ENCODE results near the gene BCKDHA. TPM values are rescaled to one million over a fixed set of nuclear protein-coding genes. Genes with fewer than 3 reads are reported as not detected.

BCKDHA gene
- polyA plus RNA-seq, 3 donors, result 28.6 to 45.9 (median 43.9) TPM

DNA sequence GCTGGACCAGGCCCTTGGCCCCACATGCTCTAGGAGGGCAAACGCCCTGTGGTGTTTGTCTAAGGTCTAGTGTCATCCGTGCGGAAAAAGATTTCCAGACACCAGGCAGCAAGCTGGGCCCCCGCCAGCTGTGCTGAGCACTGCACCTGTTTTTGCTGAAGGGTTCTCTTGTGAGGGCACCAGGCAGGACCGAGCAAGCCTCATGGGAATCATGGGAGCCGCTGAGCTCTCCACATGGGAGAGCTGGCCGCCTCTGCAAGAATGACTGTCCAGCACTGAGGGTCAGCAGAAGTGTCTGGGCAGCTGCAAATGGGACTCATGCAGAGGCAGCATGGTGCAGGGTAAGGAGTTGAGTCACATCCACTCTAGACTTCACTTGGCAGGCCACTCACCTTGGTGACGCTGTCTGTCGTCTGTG lies 17.5 kb downstream of the BCKDHA start:
- no peak for DNase-seq (ENCODE audit: extremely low read depth in 1 of 11, low read depth in 9 of 11, low spot score in 4 of 11)

DNA sequence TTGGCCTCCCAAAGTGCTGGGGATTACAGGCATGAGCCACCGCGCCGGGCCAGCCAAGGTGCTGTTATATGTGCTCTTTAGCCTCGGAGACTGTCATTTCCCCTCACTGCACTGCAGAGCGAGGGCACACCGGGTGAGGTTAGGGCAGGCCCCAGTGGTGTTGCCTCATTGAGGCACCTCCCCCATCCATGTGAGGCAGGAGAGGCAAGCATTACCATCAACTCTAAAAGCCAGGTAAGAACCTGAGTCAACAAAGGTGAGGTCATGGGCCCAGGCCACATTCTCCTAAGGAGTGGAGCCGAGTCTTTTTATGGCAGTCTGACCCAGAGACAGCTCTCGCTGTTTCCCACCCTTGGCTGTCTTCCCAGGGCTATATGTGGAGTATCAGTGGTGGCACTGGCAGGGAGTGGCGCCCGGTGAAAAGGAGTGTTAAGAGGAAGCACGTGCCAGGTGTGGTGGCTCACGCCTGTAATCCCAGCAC lies 18.6 kb downstream of the BCKDHA start:
- DNase-seq (ENCODE audit: extremely low read depth in 1 of 11, low read depth in 9 of 11, low spot score in 4 of 11), result no peak

DNA sequence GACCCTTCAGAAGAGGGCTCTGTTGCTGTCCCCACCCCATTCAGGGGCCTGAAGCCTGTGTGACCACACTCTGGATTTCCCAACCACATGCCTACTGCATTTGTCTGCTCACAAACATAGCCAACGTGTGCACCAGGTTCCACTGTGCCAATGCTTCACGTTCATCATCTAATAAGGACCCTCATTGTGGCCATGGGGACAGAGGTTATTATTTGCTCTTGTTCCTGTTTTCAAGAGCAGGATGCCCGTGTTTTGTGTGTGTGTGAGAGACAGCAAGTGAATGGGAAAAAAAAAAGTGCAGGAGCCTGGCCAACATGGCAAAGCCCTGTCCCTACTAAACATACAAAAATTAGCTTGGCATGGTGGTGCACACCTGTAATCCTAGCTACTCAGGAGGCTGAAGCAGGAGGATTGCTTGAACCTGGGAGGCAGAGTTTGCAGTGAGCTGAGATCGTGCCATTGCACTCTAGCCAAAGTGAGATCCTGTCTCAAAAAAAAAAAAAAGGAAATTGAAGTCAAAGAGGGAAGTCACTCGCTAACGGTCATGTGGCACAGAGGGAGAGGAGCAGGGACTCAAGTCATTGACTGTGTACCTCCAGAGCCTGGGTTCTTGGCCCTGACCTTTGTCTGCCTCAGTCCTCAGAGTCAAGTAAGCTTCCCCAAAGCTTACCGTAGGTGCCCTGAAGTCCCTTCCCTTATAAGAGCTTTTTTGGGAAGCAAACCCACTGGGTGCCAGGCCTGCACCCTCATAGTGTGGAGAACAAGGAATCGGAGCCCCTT lies 22.7 kb downstream of the BCKDHA start:
- DNase-seq (ENCODE audit: extremely low read depth in 1 of 11, low read depth in 9 of 11, low spot score in 4 of 11), result no peak

DNA sequence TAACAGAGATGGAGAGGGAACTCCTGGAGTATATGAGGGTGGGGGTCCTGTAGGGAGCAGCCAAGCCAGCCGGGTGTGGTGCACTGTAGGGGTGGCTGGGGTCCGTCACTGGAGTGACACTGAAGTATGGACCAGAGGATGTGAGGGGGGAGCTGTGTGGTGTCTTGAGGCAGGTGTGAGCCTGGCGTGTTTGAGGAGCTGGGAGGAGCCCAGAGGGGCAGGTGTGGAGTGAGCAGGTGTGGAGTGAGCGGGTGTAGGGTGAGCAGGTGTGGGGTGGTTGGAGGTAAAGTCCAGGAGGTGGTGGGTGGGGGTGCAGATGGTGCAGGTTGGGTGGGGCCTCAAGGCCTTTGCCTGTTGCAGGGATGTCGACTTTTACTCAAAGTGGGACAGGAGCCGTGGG lies 23.7 kb downstream of the BCKDHA start:
- no peak for DNase-seq (ENCODE audit: extremely low read depth in 1 of 11, low read depth in 9 of 11, low spot score in 4 of 11)

DNA sequence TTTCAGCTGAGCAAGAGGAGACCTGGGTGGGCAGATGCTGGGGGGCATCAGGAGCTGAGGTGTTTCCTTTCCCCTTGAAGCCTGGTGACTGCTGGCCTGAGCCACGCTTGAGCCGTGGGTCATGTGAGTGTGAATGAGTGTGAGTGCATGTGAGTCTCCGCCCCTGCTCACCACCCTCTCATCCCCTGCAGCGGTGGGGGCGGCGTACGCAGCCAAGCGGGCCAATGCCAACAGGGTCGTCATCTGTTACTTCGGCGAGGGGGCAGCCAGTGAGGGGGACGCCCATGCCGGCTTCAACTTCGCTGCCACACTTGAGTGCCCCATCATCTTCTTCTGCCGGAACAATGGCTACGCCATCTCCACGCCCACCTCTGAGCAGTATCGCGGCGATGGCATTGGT lies 24.4 kb downstream of the BCKDHA start:
- no peak for DNase-seq (ENCODE audit: extremely low read depth in 1 of 11, low read depth in 9 of 11, low spot score in 4 of 11)

DNA sequence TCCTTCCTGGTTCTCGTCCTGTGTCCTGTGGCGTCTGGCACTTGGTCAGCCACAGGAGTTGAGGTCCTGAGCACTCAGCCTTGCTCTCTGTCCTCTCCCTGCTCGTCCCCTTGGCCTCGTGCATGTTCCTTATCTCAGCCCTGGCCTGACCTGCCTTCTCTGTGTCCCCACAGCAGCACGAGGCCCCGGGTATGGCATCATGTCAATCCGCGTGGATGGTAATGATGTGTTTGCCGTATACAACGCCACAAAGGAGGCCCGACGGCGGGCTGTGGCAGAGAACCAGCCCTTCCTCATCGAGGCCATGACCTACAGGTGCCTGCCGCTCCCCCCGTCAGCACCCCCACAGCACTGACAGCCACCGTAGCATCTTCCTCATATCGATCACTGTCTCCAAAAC lies 24.8 kb downstream of the BCKDHA start:
- no peak for DNase-seq (ENCODE audit: extremely low read depth in 1 of 11, low read depth in 9 of 11, low spot score in 4 of 11)

DNA sequence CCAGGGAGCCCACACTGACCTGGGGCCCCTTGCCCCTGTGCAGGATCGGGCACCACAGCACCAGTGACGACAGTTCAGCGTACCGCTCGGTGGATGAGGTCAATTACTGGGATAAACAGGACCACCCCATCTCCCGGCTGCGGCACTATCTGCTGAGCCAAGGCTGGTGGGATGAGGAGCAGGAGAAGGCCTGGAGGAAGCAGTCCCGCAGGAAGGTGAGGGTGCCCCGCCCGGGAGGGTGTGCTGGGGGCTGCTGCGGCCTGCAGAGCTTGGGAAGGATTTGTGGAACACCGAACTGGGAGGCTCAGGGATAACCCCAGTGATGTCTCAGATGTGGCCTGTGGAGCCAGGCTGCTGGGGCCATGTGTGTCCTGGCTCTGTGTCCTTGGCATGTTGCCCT lies 25.3 kb downstream of the BCKDHA start:
- no peak for DNase-seq (ENCODE audit: extremely low read depth in 1 of 11, low read depth in 9 of 11, low spot score in 4 of 11)

DNA sequence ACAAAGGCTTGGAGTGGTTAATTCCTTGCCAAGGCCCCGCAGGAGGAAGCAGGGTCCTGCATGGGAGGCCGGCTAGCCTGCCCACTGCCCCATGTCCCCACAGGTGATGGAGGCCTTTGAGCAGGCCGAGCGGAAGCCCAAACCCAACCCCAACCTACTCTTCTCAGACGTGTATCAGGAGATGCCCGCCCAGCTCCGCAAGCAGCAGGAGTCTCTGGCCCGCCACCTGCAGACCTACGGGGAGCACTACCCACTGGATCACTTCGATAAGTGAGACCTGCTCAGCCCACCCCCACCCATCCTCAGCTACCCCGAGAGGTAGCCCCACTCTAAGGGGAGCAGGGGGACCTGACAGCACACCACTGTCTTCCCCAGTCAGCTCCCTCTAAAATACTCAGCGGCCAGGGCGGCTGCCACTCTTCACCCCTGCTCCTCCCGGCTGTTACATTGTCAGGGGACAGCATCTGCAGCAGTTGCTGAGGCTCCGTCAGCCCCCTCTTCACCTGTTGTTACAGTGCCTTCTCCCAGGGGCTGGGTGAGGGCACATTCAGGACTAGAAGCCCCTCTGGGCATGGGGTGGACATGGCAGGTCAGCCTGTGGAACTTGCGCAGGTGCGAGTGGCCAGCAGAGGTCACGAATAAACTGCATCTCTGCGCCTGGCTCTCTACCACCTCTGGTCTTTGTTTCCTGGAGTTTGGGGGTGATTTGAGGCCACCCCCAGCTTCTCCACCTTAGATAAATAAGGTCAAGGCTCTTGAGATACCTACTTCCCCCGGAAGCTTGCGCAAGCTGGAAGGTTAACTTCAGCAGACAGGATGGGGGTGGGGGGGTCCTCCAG lies 26.9 kb downstream of the BCKDHA start:
- DNase-seq (ENCODE audit: extremely low read depth in 1 of 11, low read depth in 9 of 11, low spot score in 4 of 11), result no peak

DNA sequence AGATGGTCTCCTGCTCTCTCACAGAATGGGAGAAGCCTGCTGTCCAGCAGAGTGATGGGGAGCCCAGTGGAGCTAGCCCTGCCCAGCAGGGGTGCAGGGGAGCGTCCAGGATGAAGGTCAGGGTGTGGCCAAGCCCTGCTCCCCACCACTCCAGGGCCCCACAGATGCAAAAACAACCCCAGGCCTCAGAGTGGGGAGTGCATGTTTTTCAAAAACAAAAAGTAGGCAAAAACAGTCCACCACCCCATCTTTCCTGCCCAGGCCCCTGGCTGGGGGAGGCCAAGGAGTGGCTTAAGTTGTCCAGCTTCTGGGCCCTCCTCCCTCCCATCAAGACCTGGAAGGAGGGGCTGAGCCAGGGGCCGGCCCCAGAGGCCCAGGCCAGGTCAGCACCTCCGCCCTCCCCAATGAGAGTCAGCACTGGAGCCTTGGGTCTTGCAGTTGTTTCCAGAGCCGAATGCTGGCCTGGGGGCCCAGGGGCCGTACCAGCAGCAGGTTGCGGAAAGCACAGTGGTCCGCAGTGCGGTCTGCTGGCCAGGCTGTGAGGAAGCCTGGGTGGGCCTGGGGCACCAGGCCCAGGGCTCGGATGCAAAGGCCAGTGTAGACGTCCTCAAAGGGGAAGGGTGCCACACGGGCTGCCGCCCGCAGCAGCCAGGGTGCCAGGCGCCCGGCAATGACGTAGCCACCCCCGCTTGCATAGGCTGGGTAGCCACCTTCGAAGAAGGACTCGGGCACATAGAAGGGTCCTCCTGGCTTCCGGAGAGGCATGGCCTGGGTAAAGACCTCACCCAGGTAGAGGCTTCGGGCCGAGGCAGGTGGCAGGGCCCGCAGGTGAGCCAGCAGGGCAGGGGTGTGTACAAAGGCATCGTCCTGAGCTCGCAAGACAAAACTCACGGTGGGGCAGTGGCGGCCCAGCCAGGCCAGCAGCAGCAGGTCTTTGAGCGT lies 27.8 kb downstream of the BCKDHA start:
- DNase-seq (ENCODE audit: extremely low read depth in 1 of 11, low read depth in 9 of 11, low spot score in 4 of 11), result no peak

DNA sequence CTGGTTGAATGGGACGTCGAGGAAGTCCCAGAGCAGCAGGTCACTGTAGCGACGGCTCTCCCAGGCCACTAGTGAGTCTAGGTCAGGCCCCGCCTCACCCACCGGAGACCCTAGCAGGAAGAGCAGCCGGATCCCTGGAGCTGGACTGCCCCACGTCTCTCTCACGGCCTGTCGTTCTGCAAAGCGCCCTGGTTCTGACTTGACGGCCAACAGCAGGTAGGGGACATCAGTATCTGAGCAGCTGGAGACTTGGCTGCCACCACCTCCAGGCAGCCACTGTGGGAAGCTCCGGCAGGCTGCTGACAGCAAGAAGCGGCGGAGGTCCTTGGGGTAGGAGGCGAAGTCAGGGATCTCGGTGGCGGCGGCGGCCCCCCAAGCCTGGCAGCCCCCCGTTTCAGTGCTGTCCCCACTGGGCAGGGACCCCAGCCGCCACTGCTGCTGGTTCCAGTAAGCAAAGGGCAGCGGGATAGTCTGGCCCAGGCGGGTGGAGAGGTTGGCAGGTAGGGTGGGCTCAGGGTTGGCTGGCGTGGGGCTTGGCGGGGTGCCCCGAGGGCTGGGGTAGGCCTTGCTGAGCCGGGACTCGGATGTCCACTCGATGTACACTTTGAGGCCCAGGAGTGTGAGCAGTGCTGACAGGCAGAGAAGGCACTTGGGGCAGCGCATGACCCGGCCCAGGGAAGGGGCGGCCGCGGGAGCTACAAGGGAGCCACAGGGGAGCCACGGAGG lies 28.7 kb downstream of the BCKDHA start:
- no peak for DNase-seq (ENCODE audit: extremely low read depth in 1 of 11, low read depth in 9 of 11, low spot score in 4 of 11)

DNA sequence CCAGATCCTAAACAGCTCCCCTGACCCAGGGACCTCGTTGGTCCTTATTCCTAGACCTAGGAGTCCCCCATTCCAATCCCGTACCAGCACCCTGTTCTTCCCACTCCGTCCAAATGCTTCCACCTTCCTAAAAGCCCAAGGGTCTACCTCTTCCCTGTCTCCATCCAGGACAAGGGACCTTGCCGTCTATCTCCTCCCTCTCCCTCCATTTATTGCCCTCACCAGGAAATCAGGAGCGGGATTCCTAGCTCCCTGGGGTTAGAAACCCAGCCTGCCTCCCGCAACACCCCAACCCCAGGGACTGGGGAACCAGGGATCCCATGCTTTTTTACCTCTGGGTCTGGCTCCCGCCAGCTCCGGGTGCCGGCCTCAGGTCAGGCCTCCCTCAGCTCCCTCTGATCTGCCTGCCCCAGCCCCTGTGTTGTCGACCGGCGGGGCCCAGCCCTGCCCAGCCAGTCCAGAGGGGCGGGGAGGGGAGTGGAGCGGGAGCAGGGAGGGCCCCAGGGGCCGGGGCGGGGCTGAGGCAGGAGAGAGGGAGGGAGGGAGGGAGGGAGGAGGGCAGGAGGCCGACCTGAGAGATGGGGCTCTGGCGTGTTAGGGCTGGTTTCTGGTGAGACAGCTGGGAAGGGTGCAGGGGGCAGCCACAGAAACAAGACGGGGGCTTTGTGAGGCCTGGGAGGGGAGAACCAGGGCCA lies 29.5 kb downstream of the BCKDHA start, which contains the start of gene B3GNT8:
B3GNT8 (minus strand) TSS at position 423 of the 695 bp plus-strand sequence. CDS start 596 bp downstream, outside the sequence.
- DNase-seq (ENCODE audit: extremely low read depth in 1 of 11, low read depth in 9 of 11, low spot score in 4 of 11), result peak in 8 of 11 donors; percentile 56 to 72 (median 62)

DNA sequence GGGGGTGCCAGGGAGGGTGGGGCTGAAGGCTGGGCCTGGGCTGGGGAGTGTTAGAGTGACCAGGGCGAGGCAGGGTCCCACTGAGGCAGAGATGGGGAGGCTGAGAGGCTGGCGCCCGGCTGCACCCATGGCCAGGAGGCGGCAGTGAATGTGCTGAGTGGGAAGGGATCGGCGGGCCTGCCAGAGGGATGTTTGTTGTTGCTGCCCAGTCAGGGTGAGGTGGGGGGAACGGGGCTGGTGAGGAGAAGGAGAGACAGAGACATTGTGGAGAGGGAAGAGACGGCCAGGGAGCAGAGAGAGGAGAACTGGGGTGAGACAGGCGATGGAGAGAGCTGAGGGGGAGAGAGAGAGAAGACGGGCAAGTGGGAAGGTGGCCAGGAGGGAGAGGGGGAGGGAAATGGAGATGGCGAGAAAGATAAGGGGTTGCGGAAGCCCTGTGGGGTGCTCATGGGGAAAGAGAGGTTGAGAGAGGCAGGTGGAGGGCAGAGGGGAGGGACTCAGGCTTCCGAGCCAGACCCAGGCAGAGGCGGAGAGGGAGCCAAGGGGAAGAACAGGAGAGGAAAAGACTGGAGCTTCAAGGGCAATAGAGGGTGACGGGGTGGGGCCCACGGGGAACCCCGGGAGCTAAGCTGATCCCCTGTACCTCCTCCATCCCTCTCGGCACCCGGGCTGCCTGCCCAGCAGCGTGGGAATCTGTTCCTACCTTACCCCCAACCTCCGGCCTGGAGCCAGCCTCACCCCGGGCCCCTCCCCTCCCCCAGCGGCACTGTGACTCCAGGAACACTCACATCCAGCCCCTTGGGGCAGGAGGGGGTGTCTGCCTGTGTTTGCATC lies 30.2 kb downstream of the BCKDHA start:
- no peak for DNase-seq (ENCODE audit: extremely low read depth in 1 of 11, low read depth in 9 of 11, low spot score in 4 of 11)

DNA sequence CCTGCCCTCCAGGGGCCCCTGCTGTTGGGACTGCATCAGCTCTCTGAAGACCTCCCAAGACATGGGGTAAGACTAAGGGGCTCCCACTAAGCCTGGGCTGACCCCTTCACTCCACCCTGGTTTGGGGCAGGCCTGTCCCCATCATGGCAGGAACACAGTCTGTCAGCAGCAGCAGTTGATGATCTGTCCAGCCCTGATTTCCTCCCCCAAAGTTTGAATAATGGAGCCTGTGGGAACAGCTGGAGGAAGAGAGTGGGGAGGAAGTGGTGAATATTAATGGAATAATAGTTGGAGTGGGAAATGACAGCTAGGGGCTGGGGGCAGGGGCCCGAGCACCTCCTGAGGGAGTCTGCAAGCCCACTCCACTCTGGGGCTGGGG lies 30.9 kb downstream of the BCKDHA start:
- DNase-seq (ENCODE audit: extremely low read depth in 1 of 11, low read depth in 9 of 11, low spot score in 4 of 11), result no peak

DNA sequence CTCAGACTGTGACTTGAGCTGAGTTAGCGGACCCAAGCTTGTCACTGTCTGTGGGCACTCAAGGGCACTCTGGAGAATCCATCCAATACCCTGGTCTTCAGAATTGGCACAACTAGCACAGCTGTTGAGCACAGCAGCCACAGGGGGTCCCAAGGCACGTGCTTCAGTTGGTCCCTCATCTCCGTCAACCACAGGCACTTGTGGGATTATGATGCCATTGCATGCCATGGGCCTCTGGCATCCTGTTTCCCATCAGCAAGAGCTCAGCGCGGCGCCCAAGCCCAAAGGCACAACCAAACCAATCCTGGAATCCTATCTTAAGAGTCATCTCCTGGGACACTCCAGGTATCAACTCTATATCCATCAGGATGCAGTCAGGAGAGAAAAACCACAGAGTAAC lies 33.3 kb downstream of the BCKDHA start:
- DNase-seq (ENCODE audit: extremely low read depth in 1 of 11, low read depth in 9 of 11, low spot score in 4 of 11), result no peak

DNA sequence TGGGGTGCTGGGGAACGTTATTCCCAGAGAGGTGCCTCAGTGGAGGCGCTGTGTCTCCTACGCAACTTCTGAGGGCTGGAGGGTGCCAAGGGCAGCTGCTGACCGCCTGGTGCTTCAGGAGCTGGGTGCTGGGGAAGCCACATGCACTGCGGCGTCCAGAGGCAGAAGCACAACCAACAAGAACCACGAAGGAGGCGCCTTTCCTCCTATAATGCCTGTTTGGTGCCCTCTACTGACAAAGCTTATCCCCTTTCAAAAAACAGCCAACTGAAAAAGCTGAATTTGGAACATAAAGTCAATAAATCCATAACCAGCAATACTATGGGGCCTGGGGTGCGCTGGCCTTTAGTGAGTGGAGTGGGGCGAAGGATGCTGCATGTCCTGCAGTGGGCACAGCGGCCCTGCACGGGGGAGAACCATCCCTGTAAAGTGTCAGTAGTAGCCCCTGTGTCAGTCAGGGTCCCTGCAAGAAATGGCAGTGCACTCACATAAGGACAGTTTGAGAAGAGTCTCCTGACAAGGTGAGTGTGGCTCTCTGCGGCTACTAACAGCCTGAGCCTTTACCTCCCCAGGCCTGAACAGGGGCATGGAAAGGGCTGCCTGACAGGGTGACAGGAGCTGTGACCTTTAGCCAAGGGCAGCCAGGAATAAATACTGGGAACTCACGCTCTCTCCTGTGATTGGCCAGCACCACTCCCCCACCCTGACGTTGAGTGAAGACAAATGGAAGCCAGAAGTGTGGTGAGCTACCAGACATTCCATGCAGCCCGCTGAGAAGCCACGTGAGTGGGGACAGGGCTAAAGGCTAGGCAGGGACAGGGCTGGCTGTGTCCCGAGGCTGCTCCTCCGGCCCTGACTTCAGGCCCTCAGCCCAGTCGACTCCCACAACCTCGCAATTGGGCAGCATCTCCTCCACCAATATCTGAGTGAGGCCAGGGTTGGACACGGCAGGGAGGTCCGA lies 34.1 kb downstream of the BCKDHA start:
- no peak for DNase-seq (ENCODE audit: extremely low read depth in 1 of 11, low read depth in 9 of 11, low spot score in 4 of 11)

DNA sequence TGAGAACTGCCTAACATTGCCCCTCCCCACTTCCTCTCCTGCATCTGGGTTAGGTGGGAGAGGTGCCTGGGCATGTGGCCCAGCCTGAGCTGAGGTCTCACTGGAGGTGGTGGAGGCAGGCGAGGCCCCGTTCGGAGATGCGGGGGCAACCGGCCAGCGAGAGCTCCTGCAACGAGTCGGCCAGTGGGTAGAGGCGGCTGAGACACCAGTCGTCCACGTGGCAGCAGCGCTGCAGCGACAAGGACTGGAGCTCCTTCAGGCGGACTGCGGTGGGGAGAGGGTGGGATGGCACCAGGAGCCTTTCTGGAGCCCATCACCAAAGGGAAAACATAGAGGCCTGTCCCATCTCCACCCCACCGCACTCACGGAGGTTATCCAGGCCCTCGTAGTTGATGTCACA lies 35.6 kb downstream of the BCKDHA start:
- no peak for DNase-seq (ENCODE audit: extremely low read depth in 1 of 11, low read depth in 9 of 11, low spot score in 4 of 11)
